ENCODE data around the gene IGSF11.
"Not testable (repeated sequence)": the region's sequence is repeated elsewhere in the genome, so short reads cannot be mapped to it uniquely, and the experiment has no call there.

The IGSF11 gene

DNA sequence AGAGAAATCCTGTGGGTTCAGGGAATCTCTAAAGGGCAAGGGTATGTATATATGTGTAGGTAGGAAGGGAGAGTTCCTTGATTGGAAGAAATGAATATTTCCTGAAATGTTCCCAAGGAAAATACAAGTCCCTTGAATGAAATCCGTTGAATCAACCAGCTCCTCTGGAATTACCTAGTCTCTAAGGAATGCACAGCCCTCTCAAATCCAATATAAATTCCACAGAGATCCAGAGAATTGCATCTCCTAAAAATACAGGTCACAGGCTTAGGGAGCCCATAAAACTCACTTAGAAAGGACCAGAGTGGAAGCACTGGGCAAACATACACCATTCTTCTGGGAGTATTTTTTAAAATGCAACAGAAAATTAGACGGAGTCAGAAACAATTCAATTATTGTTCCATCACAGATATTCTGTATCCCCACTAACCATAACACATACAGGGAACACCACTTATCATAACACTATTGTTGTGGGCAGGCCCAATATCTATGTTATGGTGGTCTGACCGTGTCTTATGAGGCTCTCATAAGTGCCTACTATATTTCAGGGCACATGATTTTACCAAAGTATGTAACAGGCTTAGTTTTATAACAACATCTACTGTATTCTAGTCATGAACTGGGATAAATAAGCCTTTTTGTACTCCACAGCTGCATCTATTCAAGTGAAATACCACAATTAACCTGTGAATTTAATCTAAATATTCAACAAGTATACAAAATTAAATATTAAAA is 43.7 kb downstream of the IGSF11 start:
- no peak for DNase-seq (ENCODE audit: low spot score)

DNA sequence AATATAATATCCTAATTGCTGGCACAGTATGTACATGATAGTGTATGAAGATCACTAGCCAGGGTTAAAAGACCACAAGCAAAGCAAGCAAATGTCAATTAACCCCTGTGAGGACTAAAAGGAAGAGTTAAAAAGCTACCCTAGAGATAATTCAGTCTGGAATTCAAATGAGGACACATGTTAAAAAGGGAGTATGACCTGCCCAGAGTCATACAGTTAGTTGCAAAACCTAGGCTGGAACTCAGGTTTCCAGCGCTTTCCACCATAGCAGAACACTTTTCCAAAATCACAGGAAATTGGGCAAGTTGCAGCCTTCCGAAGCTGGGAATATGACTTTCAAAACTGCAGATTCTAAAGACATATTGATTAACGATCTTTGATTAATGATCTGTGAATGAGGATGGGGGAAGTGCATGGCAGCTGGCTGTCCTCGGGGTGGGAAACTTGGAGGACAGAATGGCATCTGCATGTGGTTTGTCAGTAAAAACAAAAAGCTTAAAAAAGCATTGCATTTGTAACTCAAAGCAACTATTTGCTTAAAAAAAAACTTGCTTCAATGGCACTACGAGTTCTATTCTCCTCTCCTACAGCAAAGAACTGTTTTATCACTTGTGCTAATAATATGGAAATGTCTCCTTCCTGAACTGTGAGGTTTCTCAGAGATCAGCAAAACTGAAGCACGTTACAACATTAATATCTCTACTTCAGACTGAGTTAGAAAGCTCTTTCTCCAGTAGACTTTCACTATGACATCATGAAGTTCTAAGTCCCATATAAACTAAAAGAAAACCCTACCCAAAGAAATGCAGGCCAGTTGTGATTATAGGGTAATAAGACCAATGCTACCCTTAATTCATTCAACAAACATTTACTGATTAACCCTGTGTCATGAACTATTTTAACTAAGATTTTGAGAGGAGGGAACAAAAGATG is 46.2 kb downstream of the IGSF11 start:
- DNase-seq (ENCODE audit: low spot score) = no peak

- DNase-seq (ENCODE audit: low spot score) = no peak
These were observed 47.2 kb downstream of the IGSF11 start for GRCh38 chr3:118987477-118987876.

- DNase-seq (ENCODE audit: low spot score) = no peak
These were observed 47.9 kb downstream of the IGSF11 start for GRCh38 chr3:118986734-118987133.

- DNase-seq (ENCODE audit: low spot score) = no peak
These were observed 49.9 kb downstream of the IGSF11 start for GRCh38 chr3:118984699-118985098.

DNA sequence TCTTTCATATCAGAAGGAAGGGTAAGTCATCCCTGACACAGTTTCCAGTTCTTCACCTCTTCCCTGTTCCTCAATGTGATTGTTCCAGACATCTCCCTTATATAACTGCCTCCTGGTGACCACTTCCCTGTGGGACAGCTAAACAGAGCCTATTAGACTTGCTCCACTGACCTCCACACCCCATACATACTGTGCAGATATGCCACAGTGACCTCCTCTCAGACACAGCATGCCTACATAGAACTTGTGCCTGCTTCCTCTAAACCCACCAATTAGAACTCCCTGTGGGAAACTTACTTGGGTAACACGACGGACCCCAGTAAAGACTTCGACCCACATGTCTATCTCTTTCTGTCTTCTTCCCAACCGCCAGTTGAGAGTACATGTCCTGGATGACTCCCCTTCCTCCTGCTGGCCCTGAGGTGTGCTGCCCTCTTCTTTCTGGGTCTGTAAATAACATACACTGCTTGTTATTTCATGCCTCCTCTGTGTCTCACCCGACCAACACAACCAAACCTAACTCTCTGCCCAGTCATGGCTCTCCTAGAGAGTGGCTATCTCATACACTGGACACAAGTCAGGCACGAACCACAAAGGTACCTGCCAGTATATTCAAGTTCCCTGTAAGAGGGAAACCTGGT is 53.0 kb downstream of the IGSF11 start:
- DNase-seq (ENCODE audit: low spot score) = no peak

DNA sequence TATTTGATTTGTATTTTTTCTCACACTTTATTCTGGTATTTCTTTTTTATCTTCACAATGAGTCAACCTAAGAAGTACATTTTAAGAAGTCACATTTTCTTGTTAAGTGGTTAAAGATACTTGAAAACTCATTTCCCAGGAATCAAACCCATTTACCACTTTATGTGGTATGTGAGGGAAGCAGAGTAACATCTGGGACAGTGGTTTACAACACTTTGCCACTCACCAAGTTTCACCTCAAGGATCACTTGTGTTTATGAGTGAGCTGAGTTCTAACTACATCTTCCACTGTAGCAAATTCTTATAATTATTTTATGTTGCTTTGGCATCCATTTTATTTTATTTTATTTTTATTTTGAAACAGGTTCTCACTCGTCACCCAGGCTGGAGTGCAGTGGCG is 53.8 kb downstream of the IGSF11 start:
- no peak for DNase-seq (ENCODE audit: low spot score)

- DNase-seq (ENCODE audit: low spot score) = no peak
These were observed 56.3 kb downstream of the IGSF11 start for GRCh38 chr3:118978393-118978758.

- DNase-seq (ENCODE audit: low spot score) = no peak
These were observed 56.8 kb downstream of the IGSF11 start for GRCh38 chr3:118977671-118978392.

GRCh38 chr3:118977118-118977517 is 57.5 kb downstream of the IGSF11 start:
- no peak for DNase-seq (ENCODE audit: low spot score)

DNA sequence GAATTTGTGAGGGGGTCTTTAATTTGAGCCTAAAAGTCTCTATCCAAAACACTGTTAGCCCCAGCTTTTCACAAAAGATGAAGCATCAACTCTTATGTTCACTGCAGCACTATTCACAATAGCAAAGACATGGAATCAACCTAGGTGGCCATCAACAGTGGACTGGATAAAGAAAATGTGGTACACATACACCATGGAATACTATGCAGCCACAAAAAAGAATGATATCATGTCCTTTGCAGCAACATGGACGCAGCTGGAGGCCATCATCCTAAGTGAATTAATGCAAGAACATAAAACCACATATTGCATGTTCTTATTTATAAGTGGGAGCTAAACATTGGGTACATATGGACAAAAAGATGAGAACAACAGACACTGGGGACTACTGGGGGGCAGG is 59.2 kb downstream of the IGSF11 start:
- not testable (repeated sequence) for DNase-seq (ENCODE audit: low spot score)

DNA sequence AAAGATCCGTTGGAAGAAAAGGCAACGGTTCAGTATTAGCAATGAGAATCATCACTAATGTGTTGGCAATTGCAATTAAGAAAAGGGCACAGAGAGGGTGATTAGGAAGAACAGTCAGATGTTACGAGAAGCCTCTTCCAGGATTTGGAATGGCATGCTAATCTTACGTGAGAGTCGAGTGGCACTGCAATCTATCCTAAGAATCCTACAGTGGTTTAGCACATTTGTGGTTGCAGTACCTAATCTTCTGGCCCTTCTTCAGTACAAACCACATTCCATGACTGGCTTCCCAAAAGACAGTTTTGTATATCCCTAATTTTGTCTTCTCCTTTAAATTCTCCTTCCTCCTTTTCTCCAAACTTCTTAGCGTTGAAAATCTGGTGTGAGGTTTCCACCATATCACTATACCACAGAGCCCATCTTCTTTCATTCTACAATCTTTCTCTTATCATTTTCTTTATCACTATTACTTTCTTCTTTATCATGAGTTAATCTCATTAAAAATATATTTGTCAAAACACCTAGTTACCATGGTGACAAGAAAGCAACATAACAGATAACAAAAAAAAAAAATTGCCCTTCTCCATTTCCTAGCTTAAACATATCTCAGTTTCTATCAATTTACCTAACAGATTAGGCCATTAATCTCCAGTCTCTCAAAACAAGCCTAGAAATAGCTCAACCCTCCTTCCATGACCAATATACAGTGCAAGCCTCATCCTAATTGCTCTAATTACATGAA is 60.1 kb downstream of the IGSF11 start:
- no peak for DNase-seq (ENCODE audit: low spot score)

GRCh38 chr3:118973050-118973449 is 61.6 kb downstream of the IGSF11 start:
- DNase-seq (ENCODE audit: low spot score) = no peak

- no peak for DNase-seq (ENCODE audit: low spot score)
These were observed 63.8 kb downstream of the IGSF11 start for GRCh38 chr3:118970819-118971218.

DNA sequence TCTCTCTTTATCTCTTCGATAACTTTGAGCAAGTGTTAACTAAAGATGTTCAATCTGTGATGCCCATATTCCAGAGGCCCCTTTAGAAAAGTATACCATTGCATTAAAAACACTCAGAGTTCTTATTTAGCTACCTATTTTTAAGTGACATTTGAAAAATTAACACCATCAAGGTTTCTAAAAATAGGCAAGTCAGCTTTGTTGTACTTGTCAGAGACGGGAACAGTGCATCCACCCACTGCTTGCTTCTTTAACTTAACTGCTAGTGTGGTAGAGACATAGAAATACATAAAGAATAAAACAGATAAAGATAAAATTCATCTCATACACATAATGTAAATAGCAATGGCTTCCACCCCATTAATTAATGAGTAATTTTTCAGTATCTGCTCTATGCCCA is 66.0 kb downstream of the IGSF11 start:
- no peak for DNase-seq (ENCODE audit: low spot score)

DNA sequence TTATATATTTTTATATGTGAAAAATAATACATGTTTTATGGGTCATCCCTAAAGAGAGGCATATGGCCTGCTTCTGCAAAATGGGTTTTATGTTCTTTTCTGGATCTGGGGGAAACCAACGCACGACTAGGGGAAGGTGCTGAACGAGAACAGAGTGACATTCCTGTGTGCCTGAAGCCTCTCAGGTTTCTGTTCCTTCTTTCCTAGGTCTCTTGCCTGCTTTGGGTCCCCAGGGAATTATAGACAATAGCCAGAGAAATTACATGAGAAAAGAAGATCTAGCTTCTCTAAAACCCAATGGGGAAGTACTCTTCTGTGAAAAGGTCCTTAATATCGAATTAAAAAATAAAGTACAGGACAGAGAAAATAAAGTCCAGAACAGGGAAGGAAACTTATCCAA is 66.5 kb downstream of the IGSF11 start:
- no peak for DNase-seq (ENCODE audit: low spot score)

DNA sequence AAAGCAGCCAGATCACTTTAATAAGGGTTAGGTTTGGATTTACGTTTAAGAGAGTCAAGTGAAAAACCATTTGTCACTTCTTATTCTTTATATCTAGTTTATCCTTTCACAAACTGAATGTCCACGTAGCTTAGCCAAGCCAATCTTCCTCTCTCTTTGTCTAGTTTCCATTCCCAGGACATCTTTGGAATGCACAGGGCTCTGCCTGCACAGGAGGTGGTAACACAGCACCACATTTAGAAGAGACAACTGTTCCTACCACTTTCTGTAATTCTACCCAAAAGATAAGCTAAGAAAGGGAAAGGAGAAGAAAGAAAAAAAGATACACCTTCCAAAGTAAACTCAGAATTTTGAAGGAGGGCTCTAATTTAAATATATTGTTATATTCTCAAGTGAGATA is 67.9 kb downstream of the IGSF11 start:
- DNase-seq (ENCODE audit: low spot score) = no peak

GRCh38 chr3:118963711-118964110 is 70.9 kb downstream of the IGSF11 start:
- no peak for DNase-seq (ENCODE audit: low spot score)

- no peak for DNase-seq (ENCODE audit: low spot score)
These were observed 73.7 kb downstream of the IGSF11 start for GRCh38 chr3:118960876-118961450.

DNA sequence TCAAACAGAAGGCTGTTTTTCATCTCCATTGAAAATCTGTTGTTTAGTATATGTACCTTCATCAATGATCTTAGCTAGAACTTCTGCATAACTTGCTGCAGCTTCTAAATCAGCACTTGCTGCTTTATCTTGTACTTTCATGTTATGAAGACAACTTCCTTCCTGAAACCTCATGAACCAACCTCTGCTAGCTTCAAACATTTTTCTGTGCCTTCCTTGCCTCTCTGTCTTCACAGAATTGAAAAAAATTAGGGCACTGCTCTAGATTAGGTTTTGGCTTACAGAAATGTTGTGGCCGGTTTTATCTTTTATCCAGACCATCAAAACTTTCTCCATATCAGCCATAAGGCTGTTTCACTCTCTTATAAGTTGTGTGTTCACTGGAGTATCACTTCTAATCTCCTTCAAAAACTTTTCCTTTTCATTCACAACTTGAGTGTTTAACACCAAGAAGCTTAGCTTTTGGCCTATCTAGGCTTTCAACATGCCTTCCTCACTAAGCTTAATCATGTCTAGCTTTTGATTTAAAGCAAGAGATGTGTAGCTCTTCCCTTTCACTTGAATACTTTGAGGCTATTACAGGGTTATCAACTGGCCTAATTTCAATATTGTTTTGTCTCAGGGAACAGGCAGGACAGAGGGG is 78.6 kb downstream of the IGSF11 start:
- DNase-seq (ENCODE audit: low spot score) = no peak

GRCh38 chr3:118951089-118951488 is 83.6 kb downstream of the IGSF11 start:
- DNase-seq (ENCODE audit: low spot score) = no peak

Data from NAMALWA (cell line).